ENCODE results near the gene NFATC3.

NFATC3 gene

GRCh38 chr16:68219725-68220351 lies 134.7 kb downstream of the NFATC3 start:
- H3K27ac ChIP-seq: no peak overlapping the region
- no peak for DNase-seq (ENCODE audit: low spot score)
- TF ChIP-seq, protein P1, sequence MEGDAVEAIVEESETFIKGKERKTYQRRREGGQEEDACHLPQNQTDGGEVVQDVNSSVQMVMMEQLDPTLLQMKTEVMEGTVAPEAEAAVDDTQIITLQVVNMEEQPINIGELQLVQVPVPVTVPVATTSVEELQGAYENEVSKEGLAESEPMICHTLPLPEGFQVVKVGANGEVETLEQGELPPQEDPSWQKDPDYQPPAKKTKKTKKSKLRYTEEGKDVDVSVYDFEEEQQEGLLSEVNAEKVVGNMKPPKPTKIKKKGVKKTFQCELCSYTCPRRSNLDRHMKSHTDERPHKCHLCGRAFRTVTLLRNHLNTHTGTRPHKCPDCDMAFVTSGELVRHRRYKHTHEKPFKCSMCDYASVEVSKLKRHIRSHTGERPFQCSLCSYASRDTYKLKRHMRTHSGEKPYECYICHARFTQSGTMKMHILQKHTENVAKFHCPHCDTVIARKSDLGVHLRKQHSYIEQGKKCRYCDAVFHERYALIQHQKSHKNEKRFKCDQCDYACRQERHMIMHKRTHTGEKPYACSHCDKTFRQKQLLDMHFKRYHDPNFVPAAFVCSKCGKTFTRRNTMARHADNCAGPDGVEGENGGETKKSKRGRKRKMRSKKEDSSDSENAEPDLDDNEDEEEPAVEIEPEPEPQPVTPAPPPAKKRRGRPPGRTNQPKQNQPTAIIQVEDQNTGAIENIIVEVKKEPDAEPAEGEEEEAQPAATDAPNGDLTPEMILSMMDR (conservative IDR thresholded peaks at IDR 0.05; ENCODE audit: low read depth): no peak
- ChIA-PET CTCF (interaction anchor here (0.6 to 1.1 kb wide), 2 partner anchors 107 to 148 kb away, joined by 3 to 4 read pairs; no protein-coding TSS in a partner anchor), POLR2A (ENCODE audit: low non-redundant PET) (no interaction called here)

DNA sequence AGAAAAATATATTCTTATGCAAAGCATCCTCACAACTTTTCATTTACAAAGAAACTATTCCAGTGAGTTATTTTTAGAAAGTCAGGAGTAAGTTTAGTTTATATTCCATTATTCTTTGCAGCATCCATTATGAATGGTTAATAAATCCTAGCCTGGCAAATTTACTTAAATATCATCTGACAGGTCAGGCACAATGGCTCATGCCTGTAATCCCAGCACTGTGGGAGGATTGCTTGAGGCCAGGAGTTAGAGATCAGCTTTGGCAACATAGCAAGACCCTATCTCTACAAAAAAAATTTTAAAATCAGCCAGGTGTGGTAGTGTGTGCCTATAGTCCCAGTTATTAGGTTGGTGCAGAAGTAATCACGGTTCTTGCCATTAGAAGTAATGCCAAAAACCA lies 137.9 kb downstream of the NFATC3 start:
- no peak overlapping the region for H3K27ac ChIP-seq
- POLR2A ChIA-PET (ENCODE audit: low non-redundant PET): no interaction called here
- TF ChIP-seq, protein P1 (conservative IDR thresholded peaks at IDR 0.05; ENCODE audit: low read depth): no peak
- CTCF ChIA-PET: no interaction called here
- DNase-seq (ENCODE audit: low spot score): no peak

GRCh38 chr16:68226116-68226515 lies 140.9 kb downstream of the NFATC3 start:
- no peak overlapping the region for H3K27ac ChIP-seq
- DNase-seq (ENCODE audit: low spot score): no peak
- ChIA-PET POLR2A (ENCODE audit: low non-redundant PET) (no interaction called here), CTCF (no interaction called here)
- TF ChIP-seq, protein P1 (conservative IDR thresholded peaks at IDR 0.05; ENCODE audit: low read depth): no peak

GRCh38 chr16:68227183-68227793 lies 142.1 kb downstream of the NFATC3 start:
- TF ChIP-seq, protein P1 (conservative IDR thresholded peaks at IDR 0.05; ENCODE audit: low read depth): no peak
- ChIA-PET POLR2A (ENCODE audit: low non-redundant PET) (interaction anchor here (0.7 kb wide), 1 partner anchor 156 kb away, joined by 3 read pairs; no protein-coding TSS in a partner anchor), CTCF (interaction anchor here (0.6 to 0.8 kb wide), 4 partner anchors 33 to 605 kb away, joined by 3 to 7 read pairs (median 4); no protein-coding TSS in a partner anchor)
- DNase-seq (ENCODE audit: low spot score): no peak
- H3K27ac ChIP-seq: no peak overlapping the region

DNA sequence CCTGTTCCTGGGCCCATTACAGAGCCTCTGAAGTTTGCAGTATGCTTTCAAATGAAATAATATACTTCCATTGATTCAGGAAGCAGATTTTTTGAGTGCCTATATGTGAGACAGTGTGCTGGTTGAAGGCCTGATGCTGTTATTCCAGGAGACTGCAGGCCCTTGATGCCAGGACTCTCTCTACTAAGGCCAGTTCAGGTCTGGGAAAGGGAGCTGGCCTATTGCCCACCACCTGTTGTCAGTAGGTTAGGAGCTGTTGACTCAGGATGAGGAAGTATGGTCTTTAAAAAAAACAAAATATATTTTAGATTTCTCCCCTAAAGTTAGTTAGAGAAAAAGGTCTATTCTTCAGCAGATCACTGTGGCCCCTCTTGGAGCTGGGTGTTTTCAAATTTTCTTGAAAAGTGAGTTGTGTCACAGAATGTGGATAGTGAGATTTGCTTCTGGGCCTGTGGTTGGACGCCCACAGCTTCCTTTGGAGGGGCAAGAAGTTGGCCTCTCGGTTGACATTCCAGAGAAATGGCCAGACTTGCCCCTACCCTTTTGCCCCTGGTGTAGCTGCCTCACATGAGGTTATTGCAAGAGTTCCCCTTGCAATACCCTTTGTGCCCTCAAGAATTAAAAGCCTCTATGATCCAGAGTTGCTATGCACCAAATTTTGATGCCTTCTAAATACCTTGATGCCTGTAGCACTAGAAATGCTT lies 142.8 kb downstream of the NFATC3 start:
- ChIA-PET CTCF (interaction anchor here (0.6 kb wide), 5 partner anchors 11 to 194 kb away, joined by 3 to 7 read pairs (median 4); no protein-coding TSS in a partner anchor), POLR2A (ENCODE audit: low non-redundant PET) (no interaction called here)
- TF ChIP-seq, protein P1 (conservative IDR thresholded peaks at IDR 0.05; ENCODE audit: low read depth): no peak

DNA sequence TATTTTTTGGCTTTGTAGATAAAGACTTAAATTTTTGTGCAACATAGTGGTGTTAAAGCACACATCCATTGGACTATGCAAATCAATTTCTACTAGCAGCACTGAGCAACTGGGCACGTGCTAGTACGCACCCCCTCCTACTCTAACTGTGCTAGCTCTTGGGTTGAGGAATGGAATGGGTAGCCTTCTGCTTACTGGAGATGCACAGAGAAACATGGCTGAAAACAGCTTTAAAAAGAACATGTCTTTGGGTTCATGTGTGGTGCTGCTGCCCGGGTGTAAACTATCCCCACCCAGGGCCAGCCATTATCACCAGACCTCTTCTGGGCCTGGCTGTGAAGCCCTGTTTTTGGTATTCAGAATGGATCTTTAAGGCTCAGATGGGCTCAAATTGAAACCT lies 143.5 kb downstream of the NFATC3 start:
- no peak overlapping the region for H3K27ac ChIP-seq
- TF ChIP-seq, protein P1 (conservative IDR thresholded peaks at IDR 0.05; ENCODE audit: low read depth): no peak
- POLR2A ChIA-PET (ENCODE audit: low non-redundant PET): no interaction called here
- CTCF ChIA-PET: interaction anchor here (0.6 kb wide), 1 partner anchor 195 kb away, joined by 4 read pairs; no protein-coding TSS in a partner anchor
- no peak for DNase-seq (ENCODE audit: low spot score)

More for the DNA sequence above, 142.8 kb downstream of the NFATC3 start:
- H3K27ac ChIP-seq: no peak overlapping the region
- DNase-seq (ENCODE audit: low spot score): no peak

All from RWPE1 (cell line).